Keratinocyte (primary cell): ENCODE data around the gene FREM3. TPM values are rescaled to one million over a fixed set of nuclear protein-coding genes. Genes with fewer than 3 reads are reported as not detected.

Experiments
- DNase-seq: peaks from one replicate; pipeline ENCODE4 v3.0.0-alpha.2; 2011; ENCODE audit warnings: low read depth, missing footprints, low spot score
- FAIRE-seq: peaks from 2 replicates; lab custom pipeline; 2011; peaks lifted over from hg19 to GRCh38; lab: Jason Lieb, UNC
- H2AFZ ChIP-seq: 2 replicates; pipeline ENCODE4 v1.6.0; 2012; ENCODE audit warnings: low read length, control low read depth, inconsistent platforms; ENCODE audit not compliant: control insufficient read depth
- H3K27ac ChIP-seq: 2 replicates; pipeline ENCODE4 v1.5.1; 2011; ENCODE audit warnings: low read length; ENCODE audit not compliant: control insufficient read depth, insufficient read depth
- H3K27me3 ChIP-seq: 3 replicates; pipeline ENCODE4 v1.6.0; 2011; ENCODE audit warnings: low read length; ENCODE audit not compliant: control insufficient read depth, insufficient read depth; ENCODE audit errors: extremely low read depth
- H3K36me3 ChIP-seq, 2 experiments: 2 replicates in 1 of 2; 3 replicates in 1 of 2; pipeline ENCODE4 v1.5.1; 2011; ENCODE audit warnings: low read length in 2 of 2, mild to moderate bottlenecking in 1 of 2; ENCODE audit not compliant: control insufficient read depth in 2 of 2, insufficient read depth in 2 of 2; ENCODE audit errors: extremely low read depth in 1 of 2
- H3K4me1 ChIP-seq: 3 replicates; pipeline ENCODE4 v1.5.1; 2011; ENCODE audit warnings: low read length; ENCODE audit not compliant: control insufficient read depth, insufficient read depth; ENCODE audit errors: extremely low read depth
- H3K4me2 ChIP-seq: 3 replicates; pipeline ENCODE4 v1.6.0; 2011; ENCODE audit warnings: low read depth, low read length; ENCODE audit not compliant: control insufficient read depth, insufficient read depth; ENCODE audit errors: extremely low read depth
- H3K4me3 ChIP-seq, 3 experiments: fragments of 200-600 bp in 1 of 3; sonication (generic) in 1 of 3; 2 replicates in 2 of 3; 3 replicates in 1 of 3; pipeline ENCODE4 v1.5.1; 2011 to 2016; ENCODE audit warnings: low read length in 3 of 3, mild to moderate bottlenecking in 3 of 3, control low read depth in 2 of 3, inconsistent platforms in 1 of 3, low read depth in 1 of 3, mixed read lengths in 1 of 3, mixed run types in 1 of 3, moderate library complexity in 1 of 3; ENCODE audit not compliant: control insufficient read depth in 2 of 3, insufficient read depth in 2 of 3; ENCODE audit errors: extremely low read depth in 1 of 3
- H3K79me2 ChIP-seq: 2 replicates; pipeline ENCODE4 v1.6.0; 2012; ENCODE audit warnings: low read length; ENCODE audit not compliant: control insufficient read depth, insufficient read depth
- H3K9ac ChIP-seq: 3 replicates; pipeline ENCODE4 v1.6.0; 2011; ENCODE audit warnings: low read length; ENCODE audit not compliant: control insufficient read depth, insufficient read depth; ENCODE audit errors: extremely low read depth
- H3K9me1 ChIP-seq: 3 replicates; pipeline ENCODE4 v1.6.0; 2011; ENCODE audit warnings: low read length; ENCODE audit not compliant: control insufficient read depth, insufficient read depth; ENCODE audit errors: extremely low read depth
- H3K9me3 ChIP-seq: 2 replicates; pipeline ENCODE4 v1.5.1; 2012; ENCODE audit warnings: low read depth, low read length; ENCODE audit not compliant: control insufficient read depth
- H4K20me1 ChIP-seq: 3 replicates; pipeline ENCODE4 v1.6.0; 2011; ENCODE audit warnings: low read length; ENCODE audit not compliant: control insufficient read depth, insufficient read depth; ENCODE audit errors: extremely low read depth
- CTCF ChIP-seq, 3 experiments: IDR thresholded peaks in 1 of 3; conservative IDR thresholded peaks in 1 of 3; optimal IDR thresholded peaks in 1 of 3; 2 replicates in 2 of 3; 3 replicates in 1 of 3; pipeline versions ENCODE3 to v1.5.1; 2011; ENCODE audit warnings: low read length in 3 of 3, mild to moderate bottlenecking in 3 of 3, moderate library complexity in 2 of 3, control low read depth in 1 of 3, inconsistent platforms in 1 of 3; ENCODE audit not compliant: insufficient read depth in 2 of 3; ENCODE audit errors: extremely low read depth in 1 of 3
- EZH2 ChIP-seq: IDR thresholded peaks from one replicate; pipeline ENCODE4 v1.6.1; 2012; ENCODE audit warnings: inconsistent platforms, mild to moderate bottlenecking, low read length, moderate library complexity
- dilution Hi-C: fragments of 300-500 bp; cut with MboI; formaldehyde crosslinking; loops from one replicate; pipeline ENCODE4 v1.7.0; 2020; ENCODE audit warnings: low sequenced_read_pairs; ENCODE audit not compliant: extremely low pct_ligation_motif_present
- polyA minus RNA-seq, 3 experiments: library from RNA; depleted of rRNA, polyadenylated mRNA; stranded (reverse); fragments of >200 nt; gene quantifications; 1 replicate in 1 of 3; 2 replicates in 1 of 3; 3 replicates in 1 of 3; pipeline ENCODE4 v1.2.3, GENCODE V29; 2011
- polyA plus RNA-seq, 5 experiments: library from polyadenylated mRNA; depleted of rRNA in 3 of 5; stranded (reverse) in 3 of 5; stranded (forward) in 1 of 5; unstranded in 1 of 5; fragments of >200 nt; gene quantifications; 1 replicate in 1 of 5; 2 replicates in 3 of 5; 3 replicates in 1 of 5; pipeline versions ENCODE4 v1.2.1 to v1.2.3, GENCODE V29; 2011 to 2012; ENCODE audit warnings: missing spikeins in 2 of 5, low read depth in 1 of 5, low replicate concordance in 1 of 5

The FREM3 gene
- polyA plus RNA-seq (not detected in 3 replicates), polyA minus RNA-seq (0.03 TPM in 1 of 3 replicates, not detected in the others)
- not detected for polyA plus RNA-seq (2011; ENCODE audit: low read depth)
- not detected in 2 replicates for polyA plus RNA-seq (2011; cell fraction: cytosol; rRNA removed)
- not detected in 2 replicates for polyA plus RNA-seq (2011; cell fraction: nucleus; rRNA removed)
- polyA plus RNA-seq (2012; ENCODE audit: low replicate concordance): 0.01 TPM in 1 of 2 replicates, not detected in the other
- polyA minus RNA-seq (2011; cell fraction: cytosol; rRNA and poly(A)+ RNA removed): not detected
- polyA minus RNA-seq (2011; cell fraction: nucleus; rRNA and poly(A)+ RNA removed): not detected in 2 replicates

GRCh38 chr4:143700416-143701352, at the start of gene FREM3:
Gene FREM3 (minus strand): TSS chr4:143700675. CDS start chr4:143700675, 0 bp downstream.
- H4K20me1 ChIP-seq: no peaks in the 10 kb centered on the region
- peak within 1 kb of the TSS in 2 of 3 experiments; percentile 14 to 48 for H3K4me3 ChIP-seq
- H2AFZ ChIP-seq: peak within 1 kb of the TSS; percentile 20
- dilution Hi-C loops: no loop called here
- TF ChIP-seq CTCF (optimal IDR thresholded peaks at IDR 0.05 in 1 of 3, IDR thresholded peaks at IDR 0.05 in 1 of 3, conservative IDR thresholded peaks at IDR 0.05 in 1 of 3; ENCODE audit: extremely low read depth in 1 of 3, insufficient read depth in 2 of 3, low read length in 3 of 3) (no peak), EZH2 (peak; percentile 90)
- peaks cover 27% of the 10 kb centered on the region for H3K27me3 ChIP-seq
- H3K79me2 ChIP-seq: no peaks in the 10 kb centered on the region
- no peaks in the 10 kb centered on the region for H3K36me3 ChIP-seq
- no peak for FAIRE-seq
- no peaks in the 10 kb centered on the region for H3K9me1 ChIP-seq
- DNase-seq: no peak
- peak within 1 kb of the TSS; percentile 45 for H3K4me2 ChIP-seq
- no peak within 1 kb of the TSS for H3K27ac ChIP-seq
- no peaks in the 10 kb centered on the region for H3K9me3 ChIP-seq
- no peak within 1 kb of the TSS for H3K9ac ChIP-seq
- H3K4me1 ChIP-seq: no peaks in the 10 kb centered on the region

GRCh38 chr4:143745874-143746273, 45.4 kb upstream of the FREM3 start:
- no peaks in the 10 kb centered on the region for H3K4me1 ChIP-seq

More at GRCh38 chr4:143745874-143746273, 45.4 kb upstream of the FREM3 start:
- no peaks in the 10 kb centered on the region for H3K9me3 ChIP-seq
- no peaks in the 10 kb centered on the region for H3K9me1 ChIP-seq
- no peak overlapping the region for H3K4me2 ChIP-seq
- H3K79me2 ChIP-seq: no peaks in the 10 kb centered on the region
- dilution Hi-C loops: no loop called here
- H4K20me1 ChIP-seq: no peaks in the 10 kb centered on the region
- TF ChIP-seq CTCF (optimal IDR thresholded peaks at IDR 0.05 in 1 of 3, IDR thresholded peaks at IDR 0.05 in 1 of 3, conservative IDR thresholded peaks at IDR 0.05 in 1 of 3; ENCODE audit: extremely low read depth in 1 of 3, insufficient read depth in 2 of 3, low read length in 3 of 3) (no peak), EZH2 (no peak)
- DNase-seq (no peak), FAIRE-seq (no peak)
- no peaks in the 10 kb centered on the region for H3K36me3 ChIP-seq
- H3K27me3 ChIP-seq: no peaks in the 10 kb centered on the region
- no peak overlapping the region for H3K4me3 ChIP-seq
- no peak overlapping the region for H3K9ac ChIP-seq
- H3K27ac ChIP-seq: no peak overlapping the region
- no peak overlapping the region for H2AFZ ChIP-seq
